ENCODE results near the gene NARF.
"Not testable (repeated sequence)": the region's sequence is repeated elsewhere in the genome, so short reads cannot be mapped to it uniquely, and the experiment has no call there.

Gene NARF

DNA sequence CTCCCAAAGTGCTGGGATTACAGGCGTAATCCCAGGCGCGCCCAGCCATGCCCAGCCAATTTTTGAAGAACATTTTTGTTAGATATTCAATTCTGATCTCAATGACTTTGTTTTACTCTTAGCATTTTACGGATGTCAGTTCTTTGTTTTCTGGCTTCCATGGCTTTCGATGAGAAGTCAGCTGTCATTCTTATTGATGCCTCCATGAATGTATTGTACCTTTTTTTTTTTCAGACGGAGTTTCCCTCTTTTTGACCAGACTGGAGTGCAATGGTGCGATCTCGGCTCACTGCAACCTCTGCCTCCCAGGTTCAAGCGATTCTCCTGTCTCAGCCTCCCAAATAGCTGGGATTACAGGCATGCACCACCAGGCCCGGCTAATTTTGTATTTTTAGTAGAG lies 55.3 kb downstream of the NARF start:
- H3K36me3 ChIP-seq (ENCODE audit: insufficient read depth, low read depth, low read length); H3K4me3 ChIP-seq (ENCODE audit: low read length); H3K4me1 ChIP-seq (ENCODE audit: insufficient read depth, low read length); H3K9ac ChIP-seq (ENCODE audit: low read depth, low read length); H3K27ac ChIP-seq (ENCODE audit: low read length); H3K27me3 ChIP-seq (ENCODE audit: insufficient read depth, low read length); H3K9me3 ChIP-seq (ENCODE audit: insufficient read depth, low read depth, low read length): not testable (repeated sequence)

GRCh38 chr17:82517230-82517865 lies 58.8 kb downstream of the NARF start:
- Histone ChIP-seq H3K36me3 (ENCODE audit: insufficient read depth, low read depth, low read length) (no peaks in the 10 kb centered on the region), H3K4me1 (ENCODE audit: insufficient read depth, low read length) (no peaks in the 10 kb centered on the region), H3K9me3 (ENCODE audit: insufficient read depth, low read depth, low read length) (no peaks in the 10 kb centered on the region), H3K27me3 (ENCODE audit: insufficient read depth, low read length) (no peaks in the 10 kb centered on the region), H3K9ac (ENCODE audit: low read depth, low read length) (no peak overlapping the region), H3K27ac (ENCODE audit: low read length) (no peak overlapping the region), H3K4me3 (ENCODE audit: low read length) (no peak overlapping the region)

- Histone ChIP-seq H3K9me3 (ENCODE audit: insufficient read depth, low read depth, low read length) (no peaks in the 10 kb centered on the region), H3K9ac (ENCODE audit: low read depth, low read length) (peak within 1 kb of the TSS; percentile 55; the same call in 1 of the 2 replicates), H3K4me3 (ENCODE audit: low read length) (peak within 1 kb of the TSS; percentile 73), H3K36me3 (ENCODE audit: insufficient read depth, low read depth, low read length) (no peaks in the 10 kb centered on the region), H3K4me1 (ENCODE audit: insufficient read depth, low read length) (no peaks in the 10 kb centered on the region), H3K27ac (ENCODE audit: low read length) (no peak within 1 kb of the TSS), H3K27me3 (ENCODE audit: insufficient read depth, low read length) (no peaks in the 10 kb centered on the region)
Observed at GRCh38 chr17:82518826-82519810, 60.6 kb downstream of the NARF start, which contains the start of gene FOXK2. FOXK2 (plus strand) TSS chr17:82519732; CDS start chr17:82519889, 157 bp downstream.

GRCh38 chr17:82519971-82520903 lies 61.7 kb downstream of the NARF start:
- Histone ChIP-seq H3K4me1 (ENCODE audit: insufficient read depth, low read length) (no peaks in the 10 kb centered on the region), H3K9ac (ENCODE audit: low read depth, low read length) (peak overlapping the region; percentile 54; the same call in 1 of the 2 replicates), H3K36me3 (ENCODE audit: insufficient read depth, low read depth, low read length) (no peaks in the 10 kb centered on the region), H3K4me3 (ENCODE audit: low read length) (peak overlapping the region; percentile 73), H3K27me3 (ENCODE audit: insufficient read depth, low read length) (no peaks in the 10 kb centered on the region), H3K9me3 (ENCODE audit: insufficient read depth, low read depth, low read length) (no peaks in the 10 kb centered on the region), H3K27ac (ENCODE audit: low read length) (no peak overlapping the region)

GRCh38 chr17:82524540-82524939 lies 66.0 kb downstream of the NARF start:
- Histone ChIP-seq H3K27me3 (ENCODE audit: insufficient read depth, low read length) (no peaks in the 10 kb centered on the region), H3K4me3 (ENCODE audit: low read length) (no peak overlapping the region), H3K4me1 (ENCODE audit: insufficient read depth, low read length) (no peaks in the 10 kb centered on the region), H3K9ac (ENCODE audit: low read depth, low read length) (no peak overlapping the region), H3K36me3 (ENCODE audit: insufficient read depth, low read depth, low read length) (no peaks in the 10 kb centered on the region), H3K9me3 (ENCODE audit: insufficient read depth, low read depth, low read length) (no peaks in the 10 kb centered on the region), H3K27ac (ENCODE audit: low read length) (no peak overlapping the region)

GRCh38 chr17:82525712-82526111 lies 67.2 kb downstream of the NARF start:
- H3K4me1 ChIP-seq (ENCODE audit: insufficient read depth, low read length) = 0 out of 2 replicates have a peak, but pooled peaks cover 2% of the 10 kb centered on the region
- H3K27me3 ChIP-seq (ENCODE audit: insufficient read depth, low read length) = no peaks in the 10 kb centered on the region
- H3K9ac ChIP-seq (ENCODE audit: low read depth, low read length) = no peak overlapping the region
- no peak overlapping the region for H3K27ac ChIP-seq (ENCODE audit: low read length)
- H3K36me3 ChIP-seq (ENCODE audit: insufficient read depth, low read depth, low read length) = no peaks in the 10 kb centered on the region
- no peak overlapping the region for H3K4me3 ChIP-seq (ENCODE audit: low read length)
- H3K9me3 ChIP-seq (ENCODE audit: insufficient read depth, low read depth, low read length) = no peaks in the 10 kb centered on the region

DNA sequence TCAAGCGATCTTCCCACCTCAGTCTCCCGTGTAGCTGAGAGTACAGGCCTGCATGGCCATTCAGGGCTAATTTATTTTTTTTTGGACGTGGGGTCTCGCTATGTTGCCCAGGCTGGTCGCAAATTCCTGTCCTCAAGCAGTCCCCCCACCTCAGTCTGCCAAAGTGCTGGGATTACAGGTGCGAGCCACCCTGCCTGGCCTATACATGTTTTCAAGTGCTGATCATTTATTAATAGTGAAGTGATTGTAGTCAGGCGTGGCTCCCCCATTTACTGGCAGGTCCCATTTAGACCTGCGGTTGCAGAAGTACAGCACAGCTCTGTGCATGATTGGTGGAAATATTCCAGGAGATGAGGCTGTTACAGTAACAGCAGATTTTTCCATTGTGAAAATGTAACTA lies 69.4 kb downstream of the NARF start:
- Histone ChIP-seq H3K36me3 (ENCODE audit: insufficient read depth, low read depth, low read length) (no peaks in the 10 kb centered on the region), H3K27me3 (ENCODE audit: insufficient read depth, low read length) (no peaks in the 10 kb centered on the region), H3K9me3 (ENCODE audit: insufficient read depth, low read depth, low read length) (no peaks in the 10 kb centered on the region), H3K4me1 (ENCODE audit: insufficient read depth, low read length) (0 out of 2 replicates have a peak, but pooled peaks cover 2% of the 10 kb centered on the region), H3K27ac (ENCODE audit: low read length) (no peak overlapping the region), H3K9ac (ENCODE audit: low read depth, low read length) (no peak overlapping the region), H3K4me3 (ENCODE audit: low read length) (no peak overlapping the region)

- Histone ChIP-seq H3K27me3 (ENCODE audit: insufficient read depth, low read length) (no peaks in the 10 kb centered on the region), H3K9ac (ENCODE audit: low read depth, low read length) (no peak overlapping the region), H3K4me3 (ENCODE audit: low read length) (no peak overlapping the region), H3K27ac (ENCODE audit: low read length) (no peak overlapping the region), H3K4me1 (ENCODE audit: insufficient read depth, low read length) (0 out of 2 replicates have a peak, but pooled peaks cover 2% of the 10 kb centered on the region), H3K9me3 (ENCODE audit: insufficient read depth, low read depth, low read length) (no peaks in the 10 kb centered on the region), H3K36me3 (ENCODE audit: insufficient read depth, low read depth, low read length) (no peaks in the 10 kb centered on the region)
Observed at GRCh38 chr17:82528484-82529265, 70.1 kb downstream of the NARF start.

- Histone ChIP-seq H3K4me1 (ENCODE audit: insufficient read depth, low read length) (0 out of 2 replicates have a peak, but pooled peaks cover 2% of the 10 kb centered on the region), H3K27me3 (ENCODE audit: insufficient read depth, low read length) (no peaks in the 10 kb centered on the region), H3K9ac (ENCODE audit: low read depth, low read length) (no peak overlapping the region), H3K36me3 (ENCODE audit: insufficient read depth, low read depth, low read length) (no peaks in the 10 kb centered on the region), H3K27ac (ENCODE audit: low read length) (no peak overlapping the region), H3K9me3 (ENCODE audit: insufficient read depth, low read depth, low read length) (no peaks in the 10 kb centered on the region), H3K4me3 (ENCODE audit: low read length) (no peak overlapping the region)
Observed at GRCh38 chr17:82529914-82530300, 71.4 kb downstream of the NARF start.

DNA sequence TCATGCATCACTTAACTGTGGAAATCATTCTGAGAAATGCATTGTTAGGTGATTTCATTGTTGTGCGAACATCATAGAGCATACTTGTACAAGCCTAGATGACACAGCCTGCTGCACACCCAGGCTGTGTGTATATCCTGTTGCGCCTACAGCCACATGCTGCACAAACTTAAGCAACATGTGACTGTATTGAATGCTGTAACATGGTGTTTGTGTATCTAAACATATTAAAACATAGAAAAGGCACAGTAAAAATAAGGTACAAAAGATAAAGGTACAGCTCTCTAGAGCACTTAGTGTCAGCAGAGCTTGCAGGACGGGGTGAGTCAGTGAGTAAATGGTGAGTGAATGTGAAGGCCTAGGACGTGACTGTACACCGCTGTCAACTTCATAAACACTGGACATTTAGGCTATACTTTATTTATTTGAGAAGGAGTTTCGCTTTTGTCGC lies 72.9 kb downstream of the NARF start:
- H3K4me1 ChIP-seq (ENCODE audit: insufficient read depth, low read length) = peaks cover 10% of the 10 kb centered on the region
- no peak overlapping the region for H3K27ac ChIP-seq (ENCODE audit: low read length)
- H3K4me3 ChIP-seq (ENCODE audit: low read length) = no peak overlapping the region
- no peak overlapping the region for H3K9ac ChIP-seq (ENCODE audit: low read depth, low read length)
- no peaks in the 10 kb centered on the region for H3K36me3 ChIP-seq (ENCODE audit: insufficient read depth, low read depth, low read length)
- no peaks in the 10 kb centered on the region for H3K9me3 ChIP-seq (ENCODE audit: insufficient read depth, low read depth, low read length)
- H3K27me3 ChIP-seq (ENCODE audit: insufficient read depth, low read length) = no peaks in the 10 kb centered on the region

All from iPS-20b (cell line).